Ishikawa (cell line): ENCODE measurements around the gene TEX9.

ENCODE experiments used
- RAD21 ChIP-seq: IDR thresholded peaks from 2 replicates; pipeline ENCODE4 v1.6.1; 2012; ENCODE audit warnings: low read depth
- TF ChIP-seq, protein P1 (sequence below): IDR thresholded peaks from 2 replicates; pipeline ENCODE4 v1.6.1; 2012

DNA sequence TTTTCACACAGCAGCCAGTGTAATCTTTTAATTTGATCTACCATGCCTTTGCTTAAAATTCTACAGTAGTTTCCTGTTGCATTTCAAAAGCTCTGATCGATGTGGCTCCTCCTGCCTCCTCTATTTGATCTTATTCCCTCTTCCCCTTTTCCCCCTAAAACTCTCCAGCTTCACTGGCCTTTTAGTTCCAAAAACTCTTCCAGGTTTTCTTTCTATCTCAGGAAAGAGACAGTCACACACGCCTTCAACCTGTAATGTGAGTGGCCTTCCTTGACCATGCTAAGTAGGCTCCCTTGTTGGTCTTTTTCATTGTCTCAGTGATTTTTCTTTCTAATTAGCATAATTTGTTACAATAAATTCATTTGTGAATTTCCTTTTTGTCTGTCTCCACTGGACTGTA is 985 bp downstream of the TEX9 start:
- TF ChIP-seq RAD21, result no peak
- TF ChIP-seq, protein P1, sequence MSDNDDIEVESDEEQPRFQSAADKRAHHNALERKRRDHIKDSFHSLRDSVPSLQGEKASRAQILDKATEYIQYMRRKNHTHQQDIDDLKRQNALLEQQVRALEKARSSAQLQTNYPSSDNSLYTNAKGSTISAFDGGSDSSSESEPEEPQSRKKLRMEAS, result no peak
